GM21737 (cell line): ENCODE data around the gene ZNRF3.
"Not testable (repeated sequence)": the region's sequence is repeated elsewhere in the genome, so short reads cannot be mapped to it uniquely, and the experiment has no call there.

Experiments
- ATAC-seq: cut with Tn5 transposase; IDR thresholded peaks from one replicate; pipeline ENCODE4 v1.9.1; 2021; ENCODE audit warnings: mild to moderate bottlenecking, moderate library complexity; ENCODE audit not compliant: unreplicated experiment

ZNRF3 gene

GRCh38 chr22:29003552-29003951 lies 120.2 kb downstream of the ZNRF3 start:
- no peak for ATAC-seq

- ATAC-seq, result no peak
These were observed 120.7 kb downstream of the ZNRF3 start for GRCh38 chr22:29003975-29004646.

- ATAC-seq, result no peak
These were observed 121.4 kb downstream of the ZNRF3 start for GRCh38 chr22:29004647-29005371.

- not testable (repeated sequence) for ATAC-seq
These were observed 122.4 kb downstream of the ZNRF3 start for GRCh38 chr22:29005754-29006153.

- no peak for ATAC-seq
These were observed 123.0 kb downstream of the ZNRF3 start for GRCh38 chr22:29006346-29006745.

GRCh38 chr22:29009148-29009547 lies 125.8 kb downstream of the ZNRF3 start:
- no peak for ATAC-seq

- no peak for ATAC-seq
These were observed 128.1 kb downstream of the ZNRF3 start for GRCh38 chr22:29011240-29012100.

GRCh38 chr22:29012101-29012433 lies 128.7 kb downstream of the ZNRF3 start:
- no peak for ATAC-seq

- ATAC-seq, result no peak
These were observed 129.6 kb downstream of the ZNRF3 start for GRCh38 chr22:29012952-29013351.

- no peak for ATAC-seq
These were observed 130.9 kb downstream of the ZNRF3 start for GRCh38 chr22:29014293-29014692.

- ATAC-seq, result no peak
These were observed 131.4 kb downstream of the ZNRF3 start for GRCh38 chr22:29014773-29015172.

GRCh38 chr22:29016067-29016938 lies 132.9 kb downstream of the ZNRF3 start:
- ATAC-seq, result no peak

- no peak for ATAC-seq
These were observed 135.2 kb downstream of the ZNRF3 start for GRCh38 chr22:29018293-29019189.

GRCh38 chr22:29022101-29022817 lies 138.9 kb downstream of the ZNRF3 start:
- ATAC-seq, result no peak

- ATAC-seq, result no peak
These were observed 139.9 kb downstream of the ZNRF3 start for GRCh38 chr22:29023172-29023796.

GRCh38 chr22:29026579-29026978 lies 143.2 kb downstream of the ZNRF3 start:
- ATAC-seq, result no peak

- no peak for ATAC-seq
These were observed 145.1 kb downstream of the ZNRF3 start for GRCh38 chr22:29028468-29028867.

- ATAC-seq, result no peak
These were observed 146.0 kb downstream of the ZNRF3 start for GRCh38 chr22:29029202-29030000.
